SHP77 (cell line): ENCODE data around the gene ZNRF2.

Source experiments
- DNase-seq, 2 experiments: peaks; one replicate each; lab custom pipeline; 2025; lab: John Stamatoyannopoulos, UW

The ZNRF2 gene

GRCh38 chr7:30411173-30411572 is 126.8 kb downstream of the ZNRF2 start:
- no peak for DNase-seq

- peak in 1 of 2 experiments; percentile 30 for DNase-seq
Observed at GRCh38 chr7:30411897-30412296, 127.5 kb downstream of the ZNRF2 start.

GRCh38 chr7:30412782-30413504 is 128.5 kb downstream of the ZNRF2 start:
- peak; percentile 81 to 89 for DNase-seq

GRCh38 chr7:30413864-30414263 is 129.5 kb downstream of the ZNRF2 start:
- DNase-seq, result no peak
